Measurements from ENCODE around the gene METRN.

METRN gene

GRCh38 chr16:726188-726437, 11.2 kb downstream of the METRN start:
- no peaks in the 10 kb centered on the region for H3K27me3 ChIP-seq (ENCODE audit: insufficient read depth, low read length, poor library complexity, severe bottlenecking)
- H3K9ac ChIP-seq (ENCODE audit: low read depth, low read length, poor library complexity, severe bottlenecking): no peak overlapping the region
- no peak overlapping the region for H2AFZ ChIP-seq (ENCODE audit: low read length)
- H3K4me2 ChIP-seq (ENCODE audit: low read depth, low read length, poor library complexity, severe bottlenecking): no peak overlapping the region
- no peaks in the 10 kb centered on the region for H4K20me1 ChIP-seq (ENCODE audit: insufficient read depth, low read length, poor library complexity, severe bottlenecking)
- H3K36me3 ChIP-seq (ENCODE audit: insufficient read depth, low read length): no peaks in the 10 kb centered on the region
- no peaks in the 10 kb centered on the region for H3K9me3 ChIP-seq (ENCODE audit: insufficient read depth, low read depth, low read length)
- TF ChIP-seq EZH2phosphoT487 (IDR thresholded peaks at IDR 0.05; ENCODE audit: borderline replicate concordance) (no peak), CTCF (conservative IDR thresholded peaks at IDR 0.05; ENCODE audit: low read length) (no peak)
- no peak overlapping the region for H3K4me3 ChIP-seq (ENCODE audit: low read length, poor library complexity, severe bottlenecking)
- no peaks in the 10 kb centered on the region for H3K4me1 ChIP-seq (ENCODE audit: insufficient read depth, low read length, poor library complexity, severe bottlenecking)
- no peaks in the 10 kb centered on the region for H3K79me2 ChIP-seq (ENCODE audit: insufficient read depth, low read length)
- H3K9me2 ChIP-seq (replicated peaks; ENCODE audit: low read depth, low read length): no peaks in the 10 kb centered on the region
- H3F3A ChIP-seq (ENCODE audit: low read depth): no peaks in the 10 kb centered on the region

- H3K36me3 ChIP-seq (ENCODE audit: insufficient read depth, low read length): no peaks in the 10 kb centered on the region
- H3K9ac ChIP-seq (ENCODE audit: low read depth, low read length, poor library complexity, severe bottlenecking): peak within 1 kb of the TSS; percentile 67
- H3K4me1 ChIP-seq (ENCODE audit: insufficient read depth, low read length, poor library complexity, severe bottlenecking): no peaks in the 10 kb centered on the region
- no peaks in the 10 kb centered on the region for H3K27me3 ChIP-seq (ENCODE audit: insufficient read depth, low read length, poor library complexity, severe bottlenecking)
- peak within 1 kb of the TSS; percentile 70 for H3K4me3 ChIP-seq (ENCODE audit: low read length, poor library complexity, severe bottlenecking)
- H4K20me1 ChIP-seq (ENCODE audit: insufficient read depth, low read length, poor library complexity, severe bottlenecking): no peaks in the 10 kb centered on the region
- H3K9me3 ChIP-seq (ENCODE audit: insufficient read depth, low read depth, low read length): no peaks in the 10 kb centered on the region
- peak within 1 kb of the TSS; percentile 81 for H3K4me2 ChIP-seq (ENCODE audit: low read depth, low read length, poor library complexity, severe bottlenecking)
- no peaks in the 10 kb centered on the region for H3K9me2 ChIP-seq (replicated peaks; ENCODE audit: low read depth, low read length)
- TF ChIP-seq CTCF (conservative IDR thresholded peaks at IDR 0.05; ENCODE audit: low read length): no peak
- no peak for TF ChIP-seq EZH2phosphoT487 (IDR thresholded peaks at IDR 0.05; ENCODE audit: borderline replicate concordance)
- H3K79me2 ChIP-seq (ENCODE audit: insufficient read depth, low read length): no peaks in the 10 kb centered on the region
- no peaks in the 10 kb centered on the region for H3F3A ChIP-seq (ENCODE audit: low read depth)
- no peak within 1 kb of the TSS for H2AFZ ChIP-seq (ENCODE audit: low read length)
Measured at GRCh38 chr16:726438-727290, 11.7 kb downstream of the METRN start, which contains the start of the genes CCDC78 and HAGHL. CCDC78 (minus strand) TSS chr16:726443; CDS start chr16:726367, 76 bp downstream. HAGHL (plus strand) TSS chr16:727106; CDS start chr16:727510, 404 bp downstream.

- Histone ChIP-seq H3K4me1 (ENCODE audit: insufficient read depth, low read length, poor library complexity, severe bottlenecking) (no peaks in the 10 kb centered on the region), H3K4me2 (ENCODE audit: low read depth, low read length, poor library complexity, severe bottlenecking) (peak overlapping the region; percentile 81), H4K20me1 (ENCODE audit: insufficient read depth, low read length, poor library complexity, severe bottlenecking) (no peaks in the 10 kb centered on the region), H3K79me2 (ENCODE audit: insufficient read depth, low read length) (no peaks in the 10 kb centered on the region), H3K9ac (ENCODE audit: low read depth, low read length, poor library complexity, severe bottlenecking) (peak overlapping the region; percentile 67), H2AFZ (ENCODE audit: low read length) (no peak overlapping the region), H3F3A (ENCODE audit: low read depth) (no peaks in the 10 kb centered on the region), H3K36me3 (ENCODE audit: insufficient read depth, low read length) (no peaks in the 10 kb centered on the region), H3K9me2 (replicated peaks; ENCODE audit: low read depth, low read length) (no peaks in the 10 kb centered on the region), H3K4me3 (ENCODE audit: low read length, poor library complexity, severe bottlenecking) (peak overlapping the region; percentile 70), H3K9me3 (ENCODE audit: insufficient read depth, low read depth, low read length) (no peaks in the 10 kb centered on the region), H3K27me3 (ENCODE audit: insufficient read depth, low read length, poor library complexity, severe bottlenecking) (no peaks in the 10 kb centered on the region)
- TF ChIP-seq EZH2phosphoT487 (IDR thresholded peaks at IDR 0.05; ENCODE audit: borderline replicate concordance) (no peak), CTCF (conservative IDR thresholded peaks at IDR 0.05; ENCODE audit: low read length) (no peak)
Measured at GRCh38 chr16:727291-727977, 12.5 kb downstream of the METRN start.

Measured in Loucy (cell line).